DMS79 treated with DMSO at 0.1 percent for 48 hours (cell line): Measurements from ENCODE around the gene PRKAG3.
A peak's percentile ranks its signal among the peaks of the same experiment; 100 is the strongest.

Source experiments
- DNase-seq: peaks from one replicate; lab custom pipeline; 2025; lab: John Stamatoyannopoulos, UW

Gene PRKAG3

DNA sequence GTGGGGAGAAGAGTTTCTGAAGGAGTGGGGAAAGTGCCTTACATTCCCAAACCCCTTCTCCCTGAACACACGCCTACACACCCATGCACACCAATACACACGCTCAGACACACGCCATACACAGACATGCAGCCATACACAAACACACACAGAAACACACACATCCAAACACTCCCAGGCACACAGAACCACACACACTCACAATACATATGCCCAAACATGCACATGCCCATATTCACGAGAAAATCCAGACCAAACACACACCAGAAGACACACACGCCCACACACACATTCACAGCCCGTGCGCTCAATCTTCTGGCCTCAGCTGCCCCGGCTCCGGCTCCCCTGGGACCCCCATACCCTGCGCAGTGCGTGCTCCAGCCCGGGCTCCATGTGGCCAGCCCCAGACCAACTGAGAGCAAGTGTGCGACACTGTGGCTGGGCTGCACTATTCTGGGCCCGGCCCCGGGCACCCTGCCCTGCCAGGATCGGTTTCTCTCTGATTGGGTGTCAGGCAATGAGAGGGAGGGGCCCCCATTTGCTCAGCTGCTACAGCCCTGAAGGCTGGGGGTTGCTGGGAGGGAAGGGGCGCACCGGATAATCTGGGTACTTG lies at the start of gene PRKAG3:
Gene PRKAG3, minus strand, starts transcription at position 426 of the 613 bp plus-strand sequence.
- DNase-seq = no peak

DNA sequence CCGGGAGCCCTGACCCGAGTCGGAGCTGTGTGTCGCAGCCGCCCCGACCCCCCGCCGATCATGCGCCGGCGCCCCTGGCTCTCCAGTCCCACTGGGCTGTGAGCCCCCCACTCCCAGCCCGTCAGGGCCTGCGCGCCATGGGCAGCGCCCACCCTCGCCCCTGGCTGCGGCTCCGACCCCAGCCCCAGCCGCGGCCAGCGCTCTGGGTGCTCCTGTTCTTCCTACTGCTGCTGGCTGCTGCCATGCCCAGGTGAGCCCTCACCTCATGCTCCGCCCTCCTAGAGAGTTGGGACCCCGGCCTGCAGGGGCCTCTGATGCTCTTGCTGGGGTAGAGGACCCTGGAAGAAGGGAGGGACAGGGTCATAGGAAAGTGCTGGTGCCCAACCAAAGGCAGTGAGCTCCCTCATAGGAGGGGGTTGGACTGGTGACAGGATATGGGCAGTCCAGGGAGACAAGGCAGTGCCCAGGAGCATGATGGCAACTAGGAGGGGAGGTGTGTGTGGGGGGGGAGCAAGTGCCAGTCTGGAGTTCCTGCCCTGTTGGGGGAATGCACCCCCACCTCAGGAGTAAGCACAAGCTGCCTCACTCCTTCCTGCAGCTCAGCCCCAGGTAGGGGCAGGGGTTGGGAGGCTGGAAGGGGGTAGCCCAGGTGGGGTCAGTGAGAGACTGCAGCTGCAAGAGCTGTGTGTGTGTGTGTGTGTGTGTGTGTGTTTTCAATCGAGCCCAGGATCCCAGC lies 49.4 kb upstream of the PRKAG3 start:
- no peak for DNase-seq

DNA sequence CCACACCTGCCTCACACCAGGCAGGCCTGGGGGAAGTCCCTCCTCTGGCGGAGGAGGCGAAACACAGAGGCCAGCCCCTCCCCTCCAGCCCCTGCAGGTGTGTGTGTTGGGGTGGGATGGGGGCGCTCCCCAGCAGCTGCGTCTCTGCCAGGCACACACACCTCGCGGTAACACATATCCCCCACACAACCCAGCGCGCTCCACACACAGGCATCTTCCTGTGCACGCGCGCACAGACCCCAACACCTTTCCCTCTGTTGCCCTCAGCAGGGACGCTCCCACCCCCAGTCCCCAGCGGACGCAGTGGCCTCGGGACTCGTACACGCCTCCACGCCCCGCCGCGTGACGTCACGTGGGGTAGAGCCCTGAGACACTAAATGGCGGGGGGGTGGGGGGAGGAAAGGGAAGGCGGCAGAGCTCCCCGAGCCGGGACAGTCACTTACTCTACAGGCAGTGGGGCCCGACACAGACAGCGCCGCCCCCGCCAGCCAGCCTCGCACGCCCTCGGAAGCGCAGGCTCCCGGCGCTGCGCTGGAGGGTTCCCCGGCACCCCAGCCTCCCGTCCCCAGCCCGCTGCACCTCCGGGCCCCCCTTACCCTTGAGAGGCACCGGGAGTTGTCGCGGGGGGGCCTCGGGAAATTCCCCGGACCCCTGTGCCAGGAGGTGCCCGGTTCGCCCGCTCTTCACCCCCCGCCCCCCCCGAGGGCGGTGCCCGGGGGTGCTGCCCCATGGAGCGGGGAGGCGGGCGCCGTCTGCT lies 48.7 kb upstream of the PRKAG3 start, which contains the start of gene WNT10A:
Gene WNT10A, plus strand, starts transcription at position 751 of the 757 bp plus-strand sequence. CDS start 144 bp downstream, outside the sequence.
- DNase-seq = peak; percentile 54

DNA sequence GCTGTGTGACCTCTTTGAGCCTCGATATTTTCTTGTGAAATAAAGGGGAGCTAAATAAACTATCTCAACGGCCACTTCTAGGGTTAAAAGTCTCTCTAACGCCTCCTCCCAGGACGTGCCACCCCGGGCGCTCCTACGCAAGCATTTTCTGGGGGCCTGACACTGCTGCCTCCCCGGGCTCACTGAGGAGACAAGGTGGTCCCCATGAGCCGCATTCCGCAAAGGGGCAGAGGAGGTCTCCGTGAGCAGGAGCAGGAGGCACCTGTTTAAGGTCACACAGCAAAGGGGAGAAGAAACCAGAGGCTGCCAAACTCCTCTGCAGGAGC lies 48.1 kb upstream of the PRKAG3 start:
- DNase-seq = no peak

DNA sequence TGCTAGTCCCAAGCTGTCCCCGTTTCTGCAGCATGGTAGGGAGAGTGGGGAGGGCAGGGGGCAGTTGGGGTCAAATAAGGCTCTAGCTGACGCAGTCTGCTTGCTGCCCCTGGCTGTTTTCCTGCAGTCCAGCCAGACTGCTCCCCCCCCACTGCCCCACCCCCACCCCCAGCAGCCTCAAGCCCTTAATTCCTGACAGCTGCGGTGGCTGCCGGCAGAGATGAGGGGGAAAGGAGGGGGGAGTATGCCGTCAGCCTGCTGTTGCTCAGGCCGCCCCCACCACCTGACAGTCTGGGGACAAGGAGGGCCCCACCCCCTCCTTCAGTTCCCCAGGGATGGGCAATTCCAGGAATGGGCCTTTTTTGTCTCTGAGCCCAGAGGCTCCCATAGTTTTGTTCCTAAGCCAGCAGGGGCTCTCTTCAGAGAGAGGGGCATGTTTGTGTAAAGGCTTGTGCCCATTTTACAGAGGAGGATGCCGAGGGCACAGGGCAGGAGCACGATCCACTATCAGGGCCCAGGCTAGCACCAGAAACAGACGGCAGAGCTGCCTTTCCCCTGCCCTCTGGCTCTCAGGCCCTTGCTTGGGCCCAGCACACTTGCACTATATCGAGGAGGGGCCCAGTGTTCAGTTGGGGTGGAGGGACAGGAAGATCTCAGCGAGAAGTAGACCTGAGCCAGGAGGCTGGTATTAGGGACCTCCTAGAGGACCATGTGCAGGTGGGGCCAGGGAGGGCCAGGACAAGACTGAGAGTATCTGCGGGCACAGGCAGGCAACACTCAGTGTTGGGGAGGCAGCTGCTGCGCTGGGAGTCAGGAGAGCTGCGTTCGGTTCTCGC lies 47.5 kb upstream of the PRKAG3 start:
- no peak for DNase-seq

DNA sequence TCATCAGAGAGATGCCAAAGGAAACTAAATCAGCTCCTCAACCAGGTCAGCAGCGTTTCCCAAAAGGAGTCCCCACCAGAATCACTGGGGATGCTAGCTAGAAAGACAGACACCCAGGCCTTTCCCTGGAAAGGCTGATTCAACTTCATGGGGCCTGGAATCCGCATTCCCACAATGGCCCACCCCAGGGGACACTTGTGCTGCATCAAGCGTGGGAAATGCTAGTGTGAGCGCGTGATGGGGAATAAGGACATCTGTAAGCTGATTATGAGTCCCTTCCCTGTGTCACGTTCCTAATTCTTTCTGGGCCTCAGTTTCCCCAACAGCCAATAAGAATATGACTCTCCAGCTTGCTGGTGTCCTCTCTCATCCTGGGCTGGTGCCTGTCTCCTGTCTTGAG lies 46.9 kb upstream of the PRKAG3 start:
- DNase-seq = no peak

DNA sequence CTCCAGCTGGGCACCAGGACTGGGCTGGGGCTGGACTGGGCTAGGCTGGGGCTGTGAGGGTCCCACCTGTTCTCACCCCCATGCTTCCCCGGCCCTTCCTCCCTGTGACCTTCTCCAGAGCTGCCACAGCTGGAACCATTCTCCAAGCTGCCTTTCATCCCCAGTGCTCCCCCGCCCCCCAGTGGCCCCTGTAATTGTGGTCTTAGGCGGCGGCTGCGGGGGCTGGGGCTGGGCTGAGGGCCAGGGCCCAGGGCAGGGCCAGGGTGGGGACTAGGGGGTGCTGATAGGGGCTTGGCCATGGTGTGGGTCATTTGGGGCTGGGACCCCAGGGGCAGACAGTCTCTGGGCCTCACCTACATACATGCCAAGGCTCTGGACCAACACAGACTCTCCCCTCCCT lies 46.3 kb upstream of the PRKAG3 start:
- no peak for DNase-seq

DNA sequence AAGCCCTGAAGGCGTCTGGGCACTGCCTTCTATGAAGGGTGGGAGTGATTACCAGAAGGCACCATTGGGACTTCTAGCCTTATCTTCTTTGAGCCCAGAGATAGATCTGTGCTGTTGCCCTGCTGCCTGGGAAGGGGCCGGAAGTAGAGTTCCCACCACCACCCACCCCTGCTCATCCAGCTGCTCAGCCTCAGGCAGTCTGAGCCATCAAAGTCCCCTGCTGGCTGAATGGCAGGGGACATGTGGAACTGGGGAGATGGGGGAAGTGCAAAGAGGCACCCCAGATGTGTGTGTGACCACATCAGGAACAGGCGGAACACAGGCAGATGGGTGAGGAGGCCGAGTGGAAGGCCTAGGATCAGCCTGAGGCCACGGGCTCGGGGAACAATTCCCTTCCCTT lies 45.7 kb upstream of the PRKAG3 start:
- no peak for DNase-seq

DNA sequence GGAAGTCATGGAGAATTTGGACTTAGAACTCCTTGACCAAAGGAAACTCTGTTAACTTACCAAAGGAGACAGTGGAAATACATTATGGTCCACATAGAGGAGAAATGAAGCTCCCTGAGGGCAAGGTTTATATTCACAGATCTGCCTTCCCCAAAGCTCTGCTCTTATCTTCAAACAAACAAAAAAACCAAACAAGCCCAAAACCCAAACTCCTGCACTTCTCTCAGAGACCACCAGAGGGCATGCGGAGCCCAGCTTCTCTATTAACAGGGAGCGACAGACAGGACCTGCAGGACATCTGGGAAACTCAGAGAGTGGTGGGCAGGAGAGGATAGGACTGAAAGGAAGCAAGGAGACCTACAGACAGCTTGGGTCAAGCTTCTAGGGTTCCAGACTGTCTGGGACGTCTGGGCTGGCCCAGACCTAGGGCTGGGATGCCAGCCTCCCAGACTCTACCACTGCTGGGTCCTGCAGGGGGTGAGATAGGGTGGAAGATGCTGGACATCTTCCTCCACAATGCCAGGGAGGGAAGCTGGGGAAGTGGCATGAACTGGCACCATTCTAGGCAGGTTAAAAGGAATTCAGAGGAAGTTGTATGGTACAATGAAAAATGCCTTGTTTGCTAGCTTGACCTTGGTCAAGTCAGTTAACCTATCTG lies 45.1 kb upstream of the PRKAG3 start:
- peak; percentile 77 for DNase-seq

DNA sequence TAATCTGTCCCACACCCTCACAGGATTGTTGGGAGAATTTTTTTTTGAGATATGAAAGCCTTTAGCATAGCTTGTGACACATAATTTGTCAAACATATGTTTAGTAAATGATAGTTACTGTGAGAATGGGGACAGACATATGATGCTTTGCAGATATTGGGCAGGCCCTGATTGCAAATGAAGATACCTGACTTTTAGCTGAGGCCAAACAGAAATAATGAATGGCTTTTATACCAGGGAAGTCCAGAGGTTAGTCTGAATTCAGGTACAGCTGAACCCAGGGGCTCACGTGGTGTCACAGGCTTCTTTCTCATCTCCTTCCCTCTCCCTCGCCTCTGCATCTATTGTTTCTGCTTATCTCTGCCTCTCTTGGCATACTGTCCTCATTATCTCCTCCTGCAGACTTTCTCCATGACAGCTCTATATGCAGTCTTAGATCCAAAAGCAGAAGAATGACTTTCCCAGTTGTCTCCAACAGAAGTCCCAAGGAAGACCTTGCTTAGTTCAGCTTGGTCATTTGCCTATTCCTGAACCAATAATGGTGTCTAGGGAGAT lies 44.2 kb upstream of the PRKAG3 start:
- DNase-seq = no peak

DNA sequence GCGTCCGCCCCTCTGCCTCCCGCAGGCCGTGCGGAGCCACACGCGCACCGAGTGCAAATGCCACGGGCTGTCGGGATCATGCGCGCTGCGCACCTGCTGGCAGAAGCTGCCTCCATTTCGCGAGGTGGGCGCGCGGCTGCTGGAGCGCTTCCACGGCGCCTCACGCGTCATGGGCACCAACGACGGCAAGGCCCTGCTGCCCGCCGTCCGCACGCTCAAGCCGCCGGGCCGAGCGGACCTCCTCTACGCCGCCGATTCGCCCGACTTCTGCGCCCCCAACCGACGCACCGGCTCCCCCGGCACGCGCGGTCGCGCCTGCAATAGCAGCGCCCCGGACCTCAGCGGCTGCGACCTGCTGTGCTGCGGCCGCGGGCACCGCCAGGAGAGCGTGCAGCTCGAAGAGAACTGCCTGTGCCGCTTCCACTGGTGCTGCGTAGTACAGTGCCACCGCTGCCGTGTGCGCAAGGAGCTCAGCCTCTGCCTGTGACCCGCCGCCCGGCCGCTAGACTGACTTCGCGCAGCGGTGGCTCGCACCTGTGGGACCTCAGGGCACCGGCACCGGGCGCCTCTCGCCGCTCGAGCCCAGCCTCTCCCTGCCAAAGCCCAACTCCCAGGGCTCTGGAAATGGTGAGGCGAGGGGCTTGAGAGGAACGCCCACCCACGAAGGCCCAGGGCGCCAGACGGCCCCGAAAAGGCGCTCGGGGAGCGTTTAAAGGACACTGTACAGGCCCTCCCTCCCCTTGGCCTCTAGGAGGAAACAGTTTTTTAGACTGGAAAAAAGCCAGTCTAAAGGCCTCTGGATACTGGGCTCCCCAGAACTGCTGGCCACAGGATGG lies 42.0 kb upstream of the PRKAG3 start:
- DNase-seq = no peak

DNA sequence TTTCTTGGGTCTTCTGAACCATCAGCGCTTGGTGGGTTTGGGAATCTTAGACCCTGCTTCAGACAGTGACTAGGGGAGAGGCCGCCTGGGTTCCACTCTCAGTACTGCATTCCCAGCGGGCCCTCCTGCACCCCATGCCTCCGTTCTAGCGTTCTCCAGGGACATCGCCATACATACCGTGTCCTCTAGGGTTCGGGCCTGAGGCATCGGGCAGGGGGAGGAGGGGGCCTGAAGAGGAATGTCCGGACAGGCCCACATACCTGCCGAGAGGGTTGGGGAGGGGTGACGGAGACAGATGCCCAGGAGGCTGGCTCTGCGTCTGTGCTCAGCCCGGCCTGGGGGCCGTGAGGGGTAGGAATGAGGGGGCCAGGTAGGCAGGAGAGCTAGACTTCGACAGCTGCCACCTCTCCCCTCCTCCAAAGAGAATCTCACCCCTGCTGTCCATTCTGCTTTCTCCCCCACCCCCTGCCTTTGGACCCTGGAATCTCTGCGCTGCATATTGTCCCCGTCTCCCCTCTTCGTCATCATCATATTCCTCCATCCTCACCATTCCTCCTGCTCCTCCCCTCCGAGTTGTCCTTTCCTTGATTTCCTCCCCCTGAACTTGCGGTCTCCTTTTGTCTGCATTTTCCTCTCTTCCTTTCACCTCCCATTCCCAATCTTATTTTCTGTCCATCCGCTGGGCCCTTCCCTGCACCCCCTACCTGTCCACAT lies 41.2 kb upstream of the PRKAG3 start:
- no peak for DNase-seq

DNA sequence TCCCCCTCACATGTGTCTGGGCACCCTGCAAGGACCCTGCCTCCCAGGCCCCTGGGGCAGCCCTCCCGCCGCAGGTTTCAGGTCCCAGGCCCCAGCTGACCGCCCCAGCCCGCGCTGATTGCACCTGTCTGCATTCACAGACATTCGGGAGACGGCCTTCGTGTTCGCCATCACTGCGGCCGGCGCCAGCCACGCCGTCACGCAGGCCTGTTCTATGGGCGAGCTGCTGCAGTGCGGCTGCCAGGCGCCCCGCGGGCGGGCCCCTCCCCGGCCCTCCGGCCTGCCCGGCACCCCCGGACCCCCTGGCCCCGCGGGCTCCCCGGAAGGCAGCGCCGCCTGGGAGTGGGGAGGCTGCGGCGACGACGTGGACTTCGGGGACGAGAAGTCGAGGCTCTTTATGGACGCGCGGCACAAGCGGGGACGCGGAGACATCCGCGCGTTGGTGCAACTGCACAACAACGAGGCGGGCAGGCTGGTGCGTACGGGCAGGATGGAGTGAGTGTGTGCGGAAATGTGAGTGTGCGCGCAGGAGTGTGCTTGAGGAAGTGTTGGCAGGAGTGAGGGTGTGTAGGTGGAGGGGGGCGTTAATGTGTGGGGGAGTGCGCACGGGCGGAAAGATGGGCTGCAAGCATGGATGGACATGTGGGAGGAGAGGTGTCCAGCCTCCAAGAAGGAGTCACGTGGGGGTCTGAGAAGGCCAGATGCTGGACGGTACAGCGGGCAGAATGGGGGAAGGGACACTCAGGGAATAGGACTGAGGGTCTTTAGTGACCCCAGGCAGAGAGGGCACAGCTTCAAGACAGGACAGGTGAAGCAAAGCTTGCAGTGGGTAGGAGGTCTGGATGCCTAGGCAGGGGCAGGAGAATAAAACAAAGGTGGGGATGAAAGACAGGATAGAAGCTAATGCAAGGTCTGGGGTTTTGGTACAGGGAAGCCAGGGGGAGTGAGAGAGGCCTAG lies 40.0 kb upstream of the PRKAG3 start:
- DNase-seq = no peak

DNA sequence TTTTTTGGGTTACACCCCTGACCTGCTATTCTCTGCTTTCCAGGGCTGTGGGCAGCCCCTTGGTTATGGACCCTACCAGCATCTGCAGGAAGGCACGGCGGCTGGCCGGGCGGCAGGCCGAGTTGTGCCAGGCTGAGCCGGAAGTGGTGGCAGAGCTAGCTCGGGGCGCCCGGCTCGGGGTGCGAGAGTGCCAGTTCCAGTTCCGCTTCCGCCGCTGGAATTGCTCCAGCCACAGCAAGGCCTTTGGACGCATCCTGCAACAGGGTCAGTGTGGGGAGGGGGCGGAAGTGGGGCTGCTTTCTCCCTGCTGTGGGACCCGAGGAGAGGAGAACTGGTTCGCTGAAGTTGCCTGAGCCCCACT lies 39.4 kb upstream of the PRKAG3 start:
- no peak for DNase-seq

DNA sequence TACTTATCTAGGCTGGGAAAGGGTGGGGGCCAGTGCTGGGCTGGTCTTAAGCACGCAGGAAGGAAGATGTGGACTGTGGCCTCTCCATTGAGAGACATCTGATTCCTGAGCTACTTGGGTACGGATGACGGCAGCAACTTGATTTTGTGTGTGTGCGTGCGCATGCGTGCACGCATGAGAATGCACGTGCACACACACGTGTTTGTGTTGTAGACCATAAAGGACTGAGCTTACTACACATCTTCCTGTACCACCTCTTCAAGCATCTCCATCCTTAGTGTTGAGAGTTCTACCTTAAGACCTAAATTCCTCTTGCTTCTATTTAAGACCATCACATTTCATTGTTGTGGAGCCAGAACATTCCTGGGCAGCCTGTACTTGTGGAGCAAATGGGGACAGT lies 37.5 kb upstream of the PRKAG3 start:
- no peak for DNase-seq

DNA sequence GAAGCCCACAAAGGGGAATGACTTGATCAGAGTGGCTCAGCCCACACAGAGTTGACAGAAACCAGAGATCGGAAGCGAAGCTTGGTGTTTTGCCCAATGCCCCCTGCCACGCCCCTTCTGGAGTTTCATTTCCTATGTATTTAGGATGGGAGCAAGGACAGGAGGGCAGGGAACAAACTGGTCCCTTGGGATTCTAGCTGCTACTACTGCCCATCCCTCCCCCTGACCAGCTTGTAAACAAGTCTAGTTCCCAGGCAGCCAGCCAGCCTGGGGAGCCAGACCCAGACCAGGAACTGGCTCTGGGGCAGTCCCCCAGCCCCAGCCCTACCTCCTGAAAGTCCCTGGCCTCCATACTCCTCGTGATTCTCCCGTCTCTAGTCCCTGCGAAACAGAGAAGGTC lies 36.3 kb upstream of the PRKAG3 start:
- no peak for DNase-seq

DNA sequence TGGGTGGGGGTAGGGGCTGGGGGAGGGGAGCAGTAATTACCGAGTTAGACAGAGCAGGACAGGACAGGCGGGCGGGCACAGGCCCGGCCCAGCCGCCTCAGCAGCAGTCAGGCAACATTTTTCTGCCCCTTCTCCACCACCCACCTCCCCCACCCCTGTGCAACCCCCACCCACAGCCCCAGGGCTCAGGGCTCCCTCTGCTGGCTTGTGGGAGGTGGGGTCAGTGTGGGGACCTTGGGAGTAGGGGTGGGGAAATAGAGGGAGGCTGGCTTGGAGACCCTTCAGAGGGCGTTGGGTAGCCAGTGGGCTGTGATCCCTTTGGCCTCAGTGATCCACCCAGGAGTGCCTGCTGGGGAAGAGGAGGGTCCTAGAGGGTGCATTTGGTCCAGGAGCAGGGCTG lies 34.4 kb upstream of the PRKAG3 start:
- DNase-seq = no peak

DNA sequence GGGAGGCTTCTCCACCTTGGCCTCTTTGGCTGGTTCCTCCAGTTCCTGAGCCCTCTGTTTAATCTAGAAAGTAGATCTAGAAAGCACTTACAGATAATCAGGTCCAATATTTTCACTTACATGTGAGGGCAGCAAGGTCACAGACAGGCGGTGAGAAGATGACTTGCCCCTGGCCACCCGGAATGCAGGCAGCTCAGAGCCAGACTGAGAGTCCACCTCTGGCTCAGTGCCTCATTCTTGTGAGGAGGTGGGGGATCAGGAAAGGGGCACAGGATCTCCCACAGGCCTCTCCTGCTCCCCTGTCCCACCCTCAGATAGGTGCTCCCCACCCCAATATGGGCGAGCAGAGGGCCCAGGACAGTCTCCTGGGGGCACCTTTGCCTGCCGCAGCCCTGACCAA lies 33.8 kb upstream of the PRKAG3 start:
- DNase-seq = no peak

DNA sequence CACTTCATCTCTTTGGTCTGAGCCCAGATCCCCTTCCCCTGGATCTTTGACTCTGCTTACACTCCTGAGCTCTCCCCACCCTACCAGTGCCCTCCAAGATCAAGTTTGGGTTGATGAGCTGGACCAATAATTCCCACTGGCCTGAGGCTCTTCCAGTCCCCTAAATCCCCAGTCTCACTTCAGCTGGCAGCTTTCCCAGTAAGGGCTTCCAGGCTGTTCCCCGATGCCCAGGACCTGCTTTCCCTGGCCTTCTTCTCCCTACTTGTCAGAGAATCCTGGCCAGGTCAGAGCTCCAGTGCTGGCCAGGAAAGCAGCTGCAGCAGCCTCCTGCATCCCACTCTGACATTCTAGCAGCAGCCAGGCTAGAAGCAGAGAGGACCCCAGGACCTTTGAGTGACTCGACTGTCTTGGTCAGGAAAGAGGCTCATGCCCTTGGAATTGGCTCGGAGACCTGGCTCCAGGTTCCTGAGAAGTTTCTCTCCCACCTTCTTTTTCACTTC lies 31.5 kb upstream of the PRKAG3 start:
- DNase-seq = no peak
